Right hindlimb (tissue), 1 donor: Measurements from ENCODE around the gene DDX46.
A peak's percentile ranks its signal among the peaks of the same experiment; 100 is the strongest.
"Not testable (repeated sequence)": the region's sequence is repeated elsewhere in the genome, so short reads cannot be mapped to it uniquely, and the experiment has no call there.

ENCODE experiments used
- DNase-seq: peaks from one replicate; pipeline ENCODE4 v3.0.0-alpha.2; 2018

DDX46 gene

DNA sequence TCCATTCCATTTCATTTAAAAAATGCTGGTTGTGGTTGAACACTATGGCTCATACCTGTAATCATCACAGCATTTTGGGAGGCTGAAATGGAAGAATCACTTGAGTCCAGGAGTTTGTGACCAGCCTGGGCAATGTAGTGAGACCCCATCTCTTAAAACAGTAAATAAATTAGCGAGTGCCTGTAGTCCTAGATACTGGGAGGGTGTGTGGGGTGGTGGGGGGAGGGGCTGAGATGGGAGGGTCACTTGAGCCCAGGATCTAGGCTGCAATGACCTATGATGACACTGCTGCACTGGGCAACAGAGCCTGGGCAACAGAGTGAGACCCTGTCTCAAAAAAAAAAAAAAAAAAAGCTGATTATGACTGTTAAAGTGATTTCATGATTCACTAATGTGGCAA, 29.1 kb downstream of the DDX46 start:
- no peak for DNase-seq

GRCh38 chr5:134791580-134791979, 33.0 kb downstream of the DDX46 start:
- no peak for DNase-seq

DNA sequence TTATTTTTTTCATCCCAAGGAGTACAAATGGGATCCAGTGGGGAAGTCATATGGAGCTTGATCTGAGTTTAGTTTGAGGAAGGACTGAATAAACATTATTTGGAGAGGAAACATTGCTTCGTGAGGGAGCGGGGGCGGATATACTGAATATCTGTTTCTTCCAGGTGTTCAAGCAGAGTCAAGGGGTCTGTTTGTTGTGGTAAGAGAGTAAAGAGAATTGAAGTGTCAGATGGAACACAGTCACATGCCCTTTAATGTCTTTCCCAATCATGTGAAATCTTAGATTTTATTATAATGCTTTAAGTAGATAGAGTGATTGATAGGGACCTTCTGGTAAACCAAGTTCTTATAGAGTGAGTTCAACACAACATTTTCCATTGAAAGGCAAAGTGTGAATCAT, 33.7 kb downstream of the DDX46 start:
- DNase-seq = no peak

- no peak for DNase-seq
These were observed 34.5 kb downstream of the DDX46 start for GRCh38 chr5:134793111-134793510.

DNA sequence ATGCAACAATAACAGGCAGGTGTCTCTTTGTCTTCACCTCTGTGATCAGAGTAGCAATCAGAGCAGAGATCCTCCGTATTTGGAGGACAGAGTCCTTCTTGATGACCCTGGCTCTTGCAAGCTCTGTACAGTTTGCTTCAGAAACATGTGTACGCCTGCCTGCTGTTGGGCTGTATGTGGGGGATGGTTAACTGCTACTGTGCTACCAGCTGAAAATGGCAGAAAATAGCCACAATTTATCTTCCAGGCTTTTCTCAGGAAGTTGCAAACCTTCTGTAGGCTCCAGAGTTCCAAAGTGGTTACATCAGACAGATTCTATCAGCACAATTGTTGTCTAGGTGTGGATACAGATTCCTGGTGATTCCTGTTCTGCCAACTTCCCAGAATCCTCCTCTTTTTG, 35.5 kb downstream of the DDX46 start:
- no peak for DNase-seq

DNA sequence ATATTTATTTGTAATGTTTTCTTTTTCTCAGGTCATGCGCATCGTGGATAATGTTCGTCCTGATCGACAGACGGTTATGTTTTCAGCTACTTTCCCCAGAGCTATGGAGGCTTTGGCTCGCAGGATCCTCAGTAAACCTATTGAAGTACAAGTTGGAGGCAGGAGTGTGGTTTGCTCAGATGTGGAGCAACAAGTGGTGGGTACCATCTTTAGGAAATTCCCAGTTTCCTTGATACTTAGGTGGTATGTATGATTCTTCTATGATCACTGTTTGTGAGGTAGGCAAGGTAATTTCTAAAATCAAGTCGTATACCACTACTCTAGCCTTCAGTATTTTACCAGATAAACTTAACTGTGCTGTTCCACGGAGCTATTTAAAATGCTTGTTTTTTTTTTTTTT, 36.2 kb downstream of the DDX46 start:
- no peak for DNase-seq

- no peak for DNase-seq
These were observed 39.9 kb downstream of the DDX46 start for GRCh38 chr5:134798468-134798867.

GRCh38 chr5:134803821-134804220, 45.2 kb downstream of the DDX46 start:
- no peak for DNase-seq

DNA sequence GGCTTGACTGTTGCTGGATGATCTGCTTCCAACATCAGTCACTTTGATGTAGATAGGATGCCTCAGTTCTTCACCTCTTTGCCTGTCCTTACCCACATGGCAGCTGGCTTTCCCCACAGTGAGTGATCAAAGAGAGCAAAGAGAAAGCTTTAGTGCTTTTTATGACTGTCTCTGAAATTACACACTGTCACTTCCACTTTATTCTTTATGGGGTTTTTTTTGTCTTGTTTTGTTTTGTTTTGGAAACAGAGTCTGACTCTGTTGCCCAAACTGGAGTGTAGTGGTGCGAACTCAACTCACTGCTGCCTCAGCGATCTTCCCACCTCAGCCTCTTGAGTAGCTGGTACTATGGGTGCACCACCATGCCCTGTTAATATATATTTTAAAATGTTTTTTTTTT, 54.8 kb downstream of the DDX46 start:
- DNase-seq = no peak

DNA sequence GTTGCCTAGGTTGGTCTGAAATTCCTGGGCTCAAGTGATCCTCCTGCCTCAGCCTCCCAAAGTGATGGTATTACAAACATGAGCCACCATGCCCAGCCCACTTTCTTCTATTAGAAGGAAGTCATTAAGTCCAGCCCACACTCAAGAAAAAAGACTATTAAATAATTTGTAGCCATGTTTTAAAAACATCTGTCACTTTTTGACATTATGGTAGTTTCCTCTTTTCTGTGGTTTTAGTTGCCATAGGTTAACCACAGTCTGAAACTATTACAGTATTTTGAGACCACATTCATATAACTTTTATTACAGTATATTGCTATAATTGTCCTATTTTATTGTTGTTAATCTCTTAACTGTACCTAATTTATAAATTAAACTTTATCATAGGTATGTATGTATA, 55.2 kb downstream of the DDX46 start:
- no peak for DNase-seq

DNA sequence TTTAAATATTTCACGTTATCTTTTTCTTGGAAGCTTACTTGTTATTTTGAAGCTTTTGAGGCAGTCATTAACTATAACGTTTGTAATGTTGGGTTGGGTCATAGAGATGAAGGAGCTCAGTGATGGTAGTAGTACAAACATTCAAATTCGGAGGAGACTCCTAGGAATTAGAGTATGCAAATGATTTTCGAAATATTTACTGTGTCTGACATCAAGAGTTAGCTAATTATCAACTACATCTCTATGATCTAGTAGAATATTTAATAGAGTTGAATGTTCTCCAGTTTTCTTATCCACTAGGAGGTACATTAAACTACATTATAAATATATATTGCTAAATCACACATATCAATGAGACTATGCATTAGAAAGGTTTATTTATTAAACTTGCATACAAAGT, 58.4 kb downstream of the DDX46 start:
- no peak for DNase-seq

DNA sequence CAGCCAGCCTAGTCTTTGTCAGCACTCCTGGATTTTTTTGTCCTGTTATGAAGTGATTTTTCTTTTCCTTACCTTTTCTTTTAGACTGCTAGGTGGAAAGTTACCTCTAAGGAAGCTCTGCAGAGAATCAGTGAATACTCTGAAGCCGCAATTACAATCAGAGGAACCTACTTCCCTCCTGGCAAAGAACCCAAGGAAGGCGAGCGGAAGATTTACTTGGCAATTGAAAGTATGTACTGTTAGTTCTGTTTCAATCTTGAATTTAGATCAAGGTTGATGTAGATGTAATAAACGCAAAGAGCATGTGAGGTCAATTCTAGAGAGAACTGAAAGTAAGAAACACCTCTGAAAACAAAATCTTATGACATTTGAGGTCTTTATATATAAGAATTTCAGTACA, 60.2 kb downstream of the DDX46 start:
- no peak for DNase-seq

GRCh38 chr5:134819407-134819963, 60.9 kb downstream of the DDX46 start:
- DNase-seq = no peak

DNA sequence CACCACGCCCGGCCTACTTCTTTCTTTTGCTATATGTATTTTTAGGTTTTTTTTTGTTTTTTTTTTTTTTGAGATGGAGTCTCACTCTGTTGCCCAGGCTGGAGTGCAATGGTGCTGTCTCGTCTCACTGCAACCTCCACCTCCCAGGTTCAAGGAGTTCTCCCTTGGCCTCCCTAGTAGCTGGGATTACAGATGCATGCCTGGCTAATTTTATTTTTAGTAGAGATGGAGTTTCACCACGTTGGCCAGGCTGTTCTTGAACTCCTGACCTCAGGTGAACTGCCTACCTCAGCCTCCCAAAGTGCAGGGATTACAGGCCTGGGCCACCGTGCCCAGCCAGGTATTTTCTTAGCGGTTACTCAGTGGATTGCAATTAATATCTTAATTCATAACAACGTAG, 63.3 kb downstream of the DDX46 start:
- no peak for DNase-seq

- DNase-seq = no peak
These were observed 66.1 kb downstream of the DDX46 start for GRCh38 chr5:134824681-134825080.

GRCh38 chr5:134825212-134825611, 66.6 kb downstream of the DDX46 start:
- DNase-seq = no peak

GRCh38 chr5:134833340-134834032, 74.9 kb downstream of the DDX46 start:
- no peak for DNase-seq

DNA sequence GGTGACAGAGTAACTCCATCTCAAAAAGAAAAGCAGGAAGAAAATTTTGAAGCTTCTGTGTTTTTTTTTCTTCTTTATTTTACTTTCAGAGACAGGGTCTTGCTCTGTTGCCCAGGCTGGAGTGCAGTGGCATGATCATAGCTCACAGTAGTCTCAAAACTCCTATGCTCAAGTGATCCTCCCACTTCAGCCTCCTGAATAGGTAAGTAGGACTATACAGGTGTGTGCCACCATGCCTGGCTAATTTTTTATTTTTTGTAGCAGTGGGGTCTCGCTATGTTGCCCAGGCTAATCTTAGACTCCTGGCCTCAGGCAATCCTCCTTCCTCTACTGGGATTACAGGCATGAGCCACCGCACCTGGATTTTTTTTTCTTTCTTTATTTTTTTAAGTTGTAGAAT, 77.0 kb downstream of the DDX46 start:
- DNase-seq = no peak

GRCh38 chr5:134837530-134838181, 79.1 kb downstream of the DDX46 start:
- no peak for DNase-seq

DNA sequence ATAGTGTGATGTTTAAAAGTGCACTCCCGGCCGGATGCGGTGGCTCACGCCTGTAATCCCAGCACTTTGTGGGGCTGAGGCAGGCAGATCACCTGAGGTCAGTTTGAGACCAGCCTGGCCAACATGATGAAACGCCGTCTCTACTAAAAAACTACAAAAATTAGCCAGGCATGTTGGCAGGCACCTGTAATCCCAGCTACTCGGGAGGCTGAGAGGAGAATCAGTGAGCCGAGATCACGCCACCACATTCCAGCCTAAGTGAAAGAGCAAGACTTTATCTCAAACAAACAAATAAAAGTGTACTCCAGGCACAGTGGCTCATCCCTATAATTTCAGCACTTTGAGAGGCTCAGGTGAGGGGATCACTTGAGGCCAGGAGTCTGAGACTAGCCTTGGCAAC, 79.8 kb downstream of the DDX46 start:
- DNase-seq = not testable (repeated sequence)

- no peak for DNase-seq
These were observed 82.2 kb downstream of the DDX46 start for GRCh38 chr5:134840811-134841210.

DNA sequence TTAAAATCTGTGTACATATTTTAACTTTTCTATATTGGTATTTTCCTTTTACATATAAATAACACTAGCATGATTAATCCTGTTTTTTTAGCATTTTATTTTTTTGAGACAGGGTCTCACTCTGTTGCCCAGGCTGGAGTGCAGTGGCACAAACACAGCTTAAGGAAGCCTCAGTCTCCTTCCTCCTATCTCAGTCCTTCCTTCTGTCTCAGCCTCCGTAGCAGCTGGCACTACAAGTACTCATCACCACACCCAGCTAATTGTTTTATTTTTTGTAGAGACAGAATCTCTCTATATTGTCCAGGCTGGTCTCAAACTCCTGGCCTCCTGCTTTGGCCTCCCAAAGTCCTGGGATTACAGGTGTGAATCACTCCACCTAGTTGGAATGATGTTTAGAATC, 85.7 kb downstream of the DDX46 start:
- DNase-seq = no peak

DNA sequence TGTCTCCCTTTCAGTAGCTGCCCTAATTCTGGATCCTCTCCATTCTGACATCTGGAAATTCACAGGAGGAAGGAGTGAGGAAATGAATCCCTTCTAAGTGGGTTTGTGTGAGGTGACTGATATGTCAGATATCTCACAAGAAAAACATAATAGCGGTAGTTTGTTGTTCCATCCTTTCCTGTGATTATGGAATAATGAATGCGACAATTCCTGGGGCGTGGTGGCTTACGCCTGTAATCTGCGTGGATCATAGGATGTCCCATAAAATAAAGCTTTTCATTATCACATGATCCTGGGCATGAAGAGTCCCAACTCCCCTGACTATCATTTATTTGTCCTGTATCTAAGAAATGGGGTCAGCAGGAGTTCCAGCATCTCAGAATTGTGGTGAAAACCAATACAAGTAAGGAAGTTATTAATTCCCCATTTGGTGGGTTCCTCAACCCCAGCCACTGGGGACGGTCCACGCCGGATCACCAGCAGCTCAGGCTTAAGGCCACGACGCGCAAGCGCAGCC, 86.8 kb downstream of the DDX46 start:
- DNase-seq = no peak

- peak; percentile 97 for DNase-seq
These were observed 87.5 kb downstream of the DDX46 start, which contains the start of gene C5orf24 for GRCh38 chr5:134845852-134846640. TSS of gene C5orf24 (plus strand) at chr5:134845968. CDS start at chr5:134854901, 8,933 bp downstream.
